HepG2 (cell line): Measurements from ENCODE around the gene SMPD1. TPM values are rescaled to one million over a fixed set of nuclear protein-coding genes. Genes with fewer than 3 reads are reported as not detected.

Experiments
- CBX2 ChIP-seq, 2 experiments: fragments of 200-600 bp in 1 of 2; sonication (generic); formaldehyde crosslinking in 1 of 2; IDR thresholded peaks; 2 replicates each; pipeline versions ENCODE4 v1.7.0 to v1.8.1; 2018 to 2022; ENCODE audit warnings: low read depth in 2 of 2, low read length in 1 of 2, mild to moderate bottlenecking in 1 of 2, missing genetic modification reagents in 1 of 2
- ELF1 ChIP-seq: sonication (generic); formaldehyde crosslinking; IDR thresholded peaks from 2 replicates; pipeline ENCODE4 v1.4.0; 2020; ENCODE audit warnings: missing genetic modification reagents
- ERF ChIP-seq: IDR thresholded peaks from 2 replicates; pipeline ENCODE4 v1.6.1; 2018; ENCODE audit warnings: missing biosample characterization, missing genetic modification reagents
- FOSL2 ChIP-seq: sonication (generic); formaldehyde crosslinking; IDR thresholded peaks from 2 replicates; pipeline ENCODE4 v1.4.0; 2020; ENCODE audit warnings: missing genetic modification reagents
- HNF4A ChIP-seq: sonication (generic); formaldehyde crosslinking; IDR thresholded peaks from 2 replicates; pipeline ENCODE4 v1.4.0; 2020; ENCODE audit warnings: missing genetic modification reagents
- KDM4B ChIP-seq: sonication (generic); formaldehyde crosslinking; IDR thresholded peaks from 2 replicates; pipeline ENCODE4 v1.4.0; 2020; ENCODE audit warnings: missing genetic modification reagents
- MEF2D ChIP-seq: sonication (generic); formaldehyde crosslinking; IDR thresholded peaks from 2 replicates; pipeline ENCODE4 v1.5.1; 2020; ENCODE audit warnings: mild to moderate bottlenecking, missing genetic modification reagents
- NR2F1 ChIP-seq, 2 experiments: fragments of 450-650 bp in 1 of 2; formaldehyde crosslinking in 1 of 2; IDR thresholded peaks; 2 replicates each; pipeline versions ENCODE4 v1.5.0 to v1.6.1; 2016 to 2020; ENCODE audit warnings: mild to moderate bottlenecking in 1 of 2, missing compliant biosample characterization in 1 of 2, missing genetic modification reagents in 1 of 2, moderate library complexity in 1 of 2
- POGK ChIP-seq: sonication (generic); formaldehyde crosslinking; conservative IDR thresholded peaks from 2 replicates; pipeline ENCODE4 v1.8.0; 2022; ENCODE audit warnings: mild to moderate bottlenecking, moderate library complexity, missing genetic modification reagents
- POGZ ChIP-seq: sonication (generic); formaldehyde crosslinking; IDR thresholded peaks from 2 replicates; pipeline ENCODE4 v1.4.0; 2020; ENCODE audit warnings: mild to moderate bottlenecking, missing genetic modification reagents
- SALL1 ChIP-seq: sonication (generic); formaldehyde crosslinking; IDR thresholded peaks from 2 replicates; pipeline ENCODE4 v1.8.0; 2022; ENCODE audit warnings: mild to moderate bottlenecking, missing genetic modification reagents
- SOX6 ChIP-seq, 2 experiments: fragments of 450-650 bp in 1 of 2; sonication (generic) in 1 of 2; formaldehyde crosslinking in 1 of 2; IDR thresholded peaks; 2 replicates each; pipeline versions ENCODE4 v1.4.0 to v1.6.1; 2017 to 2020; ENCODE audit warnings: antibody characterized with exemption in 1 of 2, mild to moderate bottlenecking in 1 of 2, missing genetic modification reagents in 1 of 2
- TEAD3 ChIP-seq: optimal IDR thresholded peaks from 2 replicates; pipeline ENCODE3; 2016; ENCODE audit warnings: borderline replicate concordance
- TFAP4 ChIP-seq: sonication (generic); IDR thresholded peaks from 2 replicates; pipeline ENCODE4 v1.6.1; 2016; ENCODE audit warnings: low read depth, borderline replicate concordance
- ZMYM4 ChIP-seq: sonication (generic); formaldehyde crosslinking; IDR thresholded peaks from 2 replicates; pipeline ENCODE4 v1.8.1; 2023; ENCODE audit warnings: mild to moderate bottlenecking, missing genetic modification reagents
- ZNF136 ChIP-seq: sonication (generic); formaldehyde crosslinking; IDR thresholded peaks from 2 replicates; pipeline ENCODE4 v1.8.1; 2022; ENCODE audit warnings: low read depth, mild to moderate bottlenecking, moderate library complexity, missing genetic modification reagents
- polyA plus RNA-seq, 8 experiments: library from polyadenylated mRNA; depleted of rRNA in 3 of 8; stranded (reverse) in 7 of 8; unstranded in 1 of 8; fragments of >200 nt; fragmentation: Illumina TruSeq in 4 of 8; extraction: Trizol in 4 of 8; gene quantifications; 2 replicates each; pipeline versions ENCODE4 v1.2.1 to v1.2.3, GENCODE V29; 2011 to 2016; ENCODE audit warnings: low read depth in 4 of 8, missing spikeins in 1 of 8, mixed read lengths in 1 of 8; ENCODE audit not compliant: insufficient read depth in 1 of 8
- total RNA-seq, 5 experiments: library from RNA; depleted of rRNA; stranded (reverse); fragments of >200 nt; fragmentation: Illumina TruSeq; extraction: Trizol; gene quantifications; 2 replicates each; pipeline ENCODE4 v1.2.3, GENCODE V29; 2016; ENCODE audit warnings: low read depth in 1 of 5
- TF ChIP-seq, protein P1 (sequence below): sonication (generic); formaldehyde crosslinking; IDR thresholded peaks from 2 replicates; pipeline ENCODE4 v1.5.0; 2020; ENCODE audit warnings: mild to moderate bottlenecking, missing genetic modification reagents, borderline replicate concordance
- TF ChIP-seq, protein P2 (sequence below): sonication (generic); formaldehyde crosslinking; IDR thresholded peaks from 2 replicates; pipeline ENCODE4 v1.5.1; 2020; ENCODE audit warnings: missing genetic modification reagents, mild to moderate bottlenecking, borderline replicate concordance
- TF ChIP-seq, protein P3 (sequence below): IDR thresholded peaks from 2 replicates; pipeline ENCODE4 v1.6.1; 2016

SMPD1 gene
- total and polyA plus RNA-seq, 2 of the 13 experiments (the other 11 are each of a cell fraction or from before 2014, with no cell fraction given) = 6.3 to 8.4 TPM

GRCh38 chr11:6353367-6353987 is 36.8 kb upstream of the SMPD1 start (continued):
- TF ChIP-seq, protein P1, sequence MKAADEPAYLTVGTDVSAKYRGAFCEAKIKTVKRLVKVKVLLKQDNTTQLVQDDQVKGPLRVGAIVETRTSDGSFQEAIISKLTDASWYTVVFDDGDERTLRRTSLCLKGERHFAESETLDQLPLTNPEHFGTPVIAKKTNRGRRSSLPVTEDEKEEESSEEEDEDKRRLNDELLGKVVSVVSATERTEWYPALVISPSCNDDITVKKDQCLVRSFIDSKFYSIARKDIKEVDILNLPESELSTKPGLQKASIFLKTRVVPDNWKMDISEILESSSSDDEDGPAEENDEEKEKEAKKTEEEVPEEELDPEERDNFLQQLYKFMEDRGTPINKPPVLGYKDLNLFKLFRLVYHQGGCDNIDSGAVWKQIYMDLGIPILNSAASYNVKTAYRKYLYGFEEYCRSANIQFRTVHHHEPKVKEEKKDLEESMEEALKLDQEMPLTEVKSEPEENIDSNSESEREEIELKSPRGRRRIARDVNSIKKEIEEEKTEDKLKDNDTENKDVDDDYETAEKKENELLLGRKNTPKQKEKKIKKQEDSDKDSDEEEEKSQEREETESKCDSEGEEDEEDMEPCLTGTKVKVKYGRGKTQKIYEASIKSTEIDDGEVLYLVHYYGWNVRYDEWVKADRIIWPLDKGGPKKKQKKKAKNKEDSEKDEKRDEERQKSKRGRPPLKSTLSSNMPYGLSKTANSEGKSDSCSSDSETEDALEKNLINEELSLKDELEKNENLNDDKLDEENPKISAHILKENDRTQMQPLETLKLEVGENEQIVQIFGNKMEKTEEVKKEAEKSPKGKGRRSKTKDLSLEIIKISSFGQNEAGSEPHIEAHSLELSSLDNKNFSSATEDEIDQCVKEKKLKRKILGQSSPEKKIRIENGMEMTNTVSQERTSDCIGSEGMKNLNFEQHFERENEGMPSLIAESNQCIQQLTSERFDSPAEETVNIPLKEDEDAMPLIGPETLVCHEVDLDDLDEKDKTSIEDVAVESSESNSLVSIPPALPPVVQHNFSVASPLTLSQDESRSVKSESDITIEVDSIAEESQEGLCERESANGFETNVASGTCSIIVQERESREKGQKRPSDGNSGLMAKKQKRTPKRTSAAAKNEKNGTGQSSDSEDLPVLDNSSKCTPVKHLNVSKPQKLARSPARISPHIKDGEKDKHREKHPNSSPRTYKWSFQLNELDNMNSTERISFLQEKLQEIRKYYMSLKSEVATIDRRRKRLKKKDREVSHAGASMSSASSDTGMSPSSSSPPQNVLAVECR = no peak; the same call in 1 of the 2 replicates
- peak; percentile 51 to 68; a peak in 3 of 4 replicates for TF ChIP-seq NR2F1 (CRISPR knock-in tag; IDR thresholded peaks at IDR 0.05)
- TF ChIP-seq ZMYM4 (CRISPR knock-in tag) = peak; percentile 85
- TF ChIP-seq ERF (CRISPR knock-in tag) = 0 out of 2 replicates have a peak, but pooled peaks have one; percentile 39
- TF ChIP-seq SOX6 (IDR thresholded peaks at IDR 0.05) = no peak
- TF ChIP-seq SOX6 (CRISPR knock-in tag; IDR thresholded peaks at IDR 0.05) = peak; percentile 58
- TF ChIP-seq TFAP4 = peak; percentile 81
- peak; percentile 46; the same call in 1 of the 2 replicates for TF ChIP-seq POGZ (CRISPR knock-in tag)
- TF ChIP-seq ZNF136 (CRISPR knock-in tag) = peak; percentile 62; the same call in 1 of the 2 replicates
- TF ChIP-seq, protein P2, sequence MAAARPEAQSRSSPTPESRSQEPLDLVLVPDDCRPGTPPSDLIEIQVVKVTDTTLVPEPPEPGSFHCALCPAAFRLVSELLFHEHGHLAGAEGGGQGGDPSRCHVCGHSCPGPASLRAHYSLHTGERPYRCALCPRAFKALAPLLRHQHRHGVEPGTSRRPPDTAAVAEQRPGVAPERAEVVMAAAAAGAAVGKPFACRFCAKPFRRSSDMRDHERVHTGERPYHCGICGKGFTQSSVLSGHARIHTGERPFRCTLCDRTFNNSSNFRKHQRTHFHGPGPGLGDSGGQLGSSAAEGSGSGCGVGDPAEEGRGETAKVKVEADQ = 0 out of 2 replicates have a peak, but pooled peaks have one; percentile 40
- TF ChIP-seq TEAD3 = peak; percentile 66
- TF ChIP-seq FOSL2 (CRISPR knock-in tag) = peak; percentile 49; the same call in 1 of the 2 replicates
- peak; percentile 77 for TF ChIP-seq SALL1 (CRISPR knock-in tag)
- 0 out of 2 replicates have a peak, but pooled peaks have one; percentile 21 for TF ChIP-seq MEF2D (CRISPR knock-in tag)
- no peak for TF ChIP-seq POGK (CRISPR knock-in tag)
- peak; percentile 48; the same call in 1 of the 2 replicates for TF ChIP-seq ELF1
- no peak for TF ChIP-seq CBX2 (IDR thresholded peaks at IDR 0.05; ENCODE audit: low read depth, low read length)
- no peak for TF ChIP-seq CBX2 (CRISPR knock-in tag; IDR thresholded peaks at IDR 0.05; ENCODE audit: low read depth)
- peak; percentile 96 for TF ChIP-seq HNF4A (CRISPR knock-in tag)
- peak; percentile 76; the same call in 1 of the 2 replicates for TF ChIP-seq KDM4B (CRISPR knock-in tag)
- TF ChIP-seq, protein P3, sequence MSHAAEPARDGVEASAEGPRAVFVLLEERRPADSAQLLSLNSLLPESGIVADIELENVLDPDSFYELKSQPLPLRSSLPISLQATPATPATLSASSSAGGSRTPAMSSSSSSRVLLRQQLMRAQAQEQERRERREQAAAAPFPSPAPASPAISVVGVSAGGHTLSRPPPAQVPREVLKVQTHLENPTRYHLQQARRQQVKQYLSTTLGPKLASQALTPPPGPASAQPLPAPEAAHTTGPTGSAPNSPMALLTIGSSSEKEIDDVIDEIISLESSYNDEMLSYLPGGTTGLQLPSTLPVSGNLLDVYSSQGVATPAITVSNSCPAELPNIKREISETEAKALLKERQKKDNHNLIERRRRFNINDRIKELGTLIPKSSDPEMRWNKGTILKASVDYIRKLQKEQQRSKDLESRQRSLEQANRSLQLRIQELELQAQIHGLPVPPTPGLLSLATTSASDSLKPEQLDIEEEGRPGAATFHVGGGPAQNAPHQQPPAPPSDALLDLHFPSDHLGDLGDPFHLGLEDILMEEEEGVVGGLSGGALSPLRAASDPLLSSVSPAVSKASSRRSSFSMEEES = peak; percentile 65
